Measurements from ENCODE around the gene ABCC1.
"Not testable (repeated sequence)": the region's sequence is repeated elsewhere in the genome, so short reads cannot be mapped to it uniquely, and the experiment has no call there.

ABCC1 gene

GRCh38 chr16:15967655-15968315 lies 18.4 kb downstream of the ABCC1 start:
- no peak for DNase-seq (ENCODE audit: low spot score)

- no peak for DNase-seq (ENCODE audit: low spot score)
These were observed 20.8 kb downstream of the ABCC1 start for GRCh38 chr16:15970202-15970601.

GRCh38 chr16:15970743-15971439 lies 21.5 kb downstream of the ABCC1 start:
- DNase-seq (ENCODE audit: low spot score), result no peak

- no peak for DNase-seq (ENCODE audit: low spot score)
These were observed 22.0 kb downstream of the ABCC1 start for GRCh38 chr16:15971440-15971815.

- DNase-seq (ENCODE audit: low spot score), result no peak
These were observed 22.8 kb downstream of the ABCC1 start for GRCh38 chr16:15972046-15972868.

GRCh38 chr16:15973421-15973820 lies 24.0 kb downstream of the ABCC1 start:
- no peak for DNase-seq (ENCODE audit: low spot score)

GRCh38 chr16:15974057-15974456 lies 24.6 kb downstream of the ABCC1 start:
- DNase-seq (ENCODE audit: low spot score), result no peak

GRCh38 chr16:15975172-15975571 lies 25.8 kb downstream of the ABCC1 start:
- no peak for DNase-seq (ENCODE audit: low spot score)

GRCh38 chr16:15976225-15976812 lies 26.9 kb downstream of the ABCC1 start:
- no peak for DNase-seq (ENCODE audit: low spot score)

- no peak for DNase-seq (ENCODE audit: low spot score)
These were observed 27.7 kb downstream of the ABCC1 start for GRCh38 chr16:15976929-15977637.

- no peak for DNase-seq (ENCODE audit: low spot score)
These were observed 30.4 kb downstream of the ABCC1 start for GRCh38 chr16:15979801-15980200.

- no peak for DNase-seq (ENCODE audit: low spot score)
These were observed 30.9 kb downstream of the ABCC1 start for GRCh38 chr16:15980329-15980728.

GRCh38 chr16:15981382-15981781 lies 32.0 kb downstream of the ABCC1 start:
- no peak for DNase-seq (ENCODE audit: low spot score)

GRCh38 chr16:15982194-15982915 lies 32.9 kb downstream of the ABCC1 start:
- DNase-seq (ENCODE audit: low spot score), result not testable (repeated sequence)

- DNase-seq (ENCODE audit: low spot score), result no peak
These were observed 34.5 kb downstream of the ABCC1 start for GRCh38 chr16:15983898-15984297.

GRCh38 chr16:15985144-15985543 lies 35.7 kb downstream of the ABCC1 start:
- DNase-seq (ENCODE audit: low spot score), result no peak

- DNase-seq (ENCODE audit: low spot score), result no peak
These were observed 36.8 kb downstream of the ABCC1 start for GRCh38 chr16:15986261-15986660.

- no peak for DNase-seq (ENCODE audit: low spot score)
These were observed 39.0 kb downstream of the ABCC1 start for GRCh38 chr16:15988268-15989013.

GRCh38 chr16:15990902-15991301 lies 41.5 kb downstream of the ABCC1 start:
- DNase-seq (ENCODE audit: low spot score), result no peak

GRCh38 chr16:15993128-15993527 lies 43.7 kb downstream of the ABCC1 start:
- no peak for DNase-seq (ENCODE audit: low spot score)

GRCh38 chr16:15993541-15993940 lies 44.1 kb downstream of the ABCC1 start:
- DNase-seq (ENCODE audit: low spot score), result no peak

All from CD4-positive, alpha-beta T cell treated with Interleukin-15 for 4 hours (primary cell).